Cardiac muscle cell (in vitro differentiated cells and primary cell): ENCODE measurements around the gene SNAP47. TPM values are rescaled to one million over a fixed set of nuclear protein-coding genes. Genes with fewer than 3 reads are reported as not detected.

Experiments
- DNase-seq, 2 donors: peaks; one replicate each; pipeline versions ENCODE4 v3.0.0 to v3.0.0-alpha.2; 2010 to 2017; ENCODE audit warnings: low read depth in 1 of 2, low spot score in 1 of 2
- H3K27ac ChIP-seq: fragments of 200-600 bp; sonication (generic); 2 replicates; pipeline ENCODE4 v1.5.1; 2016
- H3K27me3 ChIP-seq: fragments of 200-600 bp; sonication (generic); 2 replicates; pipeline ENCODE4 v1.6.0; 2016; ENCODE audit warnings: control low read depth
- H3K36me3 ChIP-seq: fragments of 200-600 bp; sonication (generic); 2 replicates; pipeline ENCODE4 v1.5.1; 2016; ENCODE audit warnings: control low read depth
- H3K4me1 ChIP-seq: fragments of 200-600 bp; sonication (generic); 2 replicates; pipeline ENCODE4 v1.8.1; 2017; ENCODE audit warnings: low read depth, mild to moderate bottlenecking, mixed run types
- H3K4me3 ChIP-seq: fragments of 200-600 bp; sonication (generic); 2 replicates; pipeline ENCODE4 v1.5.1; 2016; ENCODE audit warnings: mild to moderate bottlenecking
- H3K9me3 ChIP-seq: fragments of 200-600 bp; sonication (generic); 2 replicates; pipeline ENCODE4 v1.5.1; 2017; ENCODE audit warnings: low read depth, mild to moderate bottlenecking, control low read depth
- polyA plus RNA-seq: library from polyadenylated mRNA; unstranded; fragments of >200 nt; fragmentation: Nextera tagmentation; extraction: Ambion mirVana; gene quantifications from 2 replicates; pipeline ENCODE4 v1.2.1, GENCODE V29; 2016
- total RNA-seq: library from RNA; depleted of rRNA; stranded (reverse); fragments of >200 nt; gene quantifications from 2 replicates; pipeline ENCODE4 v1.2.3, GENCODE V29; 2016
- TF ChIP-seq, protein P1 (sequence below): IDR thresholded peaks from 2 replicates; pipeline ENCODE4 v1.5.1; 2012; ENCODE audit warnings: low read depth, mild to moderate bottlenecking, low read length

Gene SNAP47
- total and polyA plus RNA-seq, 2 experiments from 2014 or later = 43.7 to 57.4 TPM

DNA sequence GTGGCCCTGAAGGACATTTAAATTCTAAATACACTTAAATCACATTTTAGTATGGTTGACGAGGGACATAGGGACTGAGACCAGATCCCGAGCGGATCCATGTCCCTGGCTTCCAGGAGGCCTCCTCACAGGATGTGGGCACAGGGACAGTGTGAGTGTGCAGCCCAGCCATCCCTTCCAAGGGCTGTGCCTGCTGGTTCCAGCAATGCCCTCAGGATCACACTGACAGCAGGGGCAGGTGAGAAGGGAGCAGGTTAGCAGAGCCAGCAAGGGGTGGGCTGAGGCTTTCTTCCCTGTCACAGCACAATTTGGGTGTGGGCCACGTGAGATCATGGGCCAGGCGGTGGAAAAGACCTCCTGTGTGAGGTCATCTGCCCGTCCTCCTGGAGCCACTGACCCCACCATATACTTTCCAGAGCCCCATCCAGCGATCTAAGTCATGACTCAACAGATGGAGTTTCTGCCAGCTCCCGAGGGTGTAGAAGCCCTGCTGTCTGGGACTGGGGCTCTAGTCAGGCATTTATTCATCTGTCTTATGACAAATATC, 43.2 kb downstream of the SNAP47 start:
- TF ChIP-seq, protein P1, sequence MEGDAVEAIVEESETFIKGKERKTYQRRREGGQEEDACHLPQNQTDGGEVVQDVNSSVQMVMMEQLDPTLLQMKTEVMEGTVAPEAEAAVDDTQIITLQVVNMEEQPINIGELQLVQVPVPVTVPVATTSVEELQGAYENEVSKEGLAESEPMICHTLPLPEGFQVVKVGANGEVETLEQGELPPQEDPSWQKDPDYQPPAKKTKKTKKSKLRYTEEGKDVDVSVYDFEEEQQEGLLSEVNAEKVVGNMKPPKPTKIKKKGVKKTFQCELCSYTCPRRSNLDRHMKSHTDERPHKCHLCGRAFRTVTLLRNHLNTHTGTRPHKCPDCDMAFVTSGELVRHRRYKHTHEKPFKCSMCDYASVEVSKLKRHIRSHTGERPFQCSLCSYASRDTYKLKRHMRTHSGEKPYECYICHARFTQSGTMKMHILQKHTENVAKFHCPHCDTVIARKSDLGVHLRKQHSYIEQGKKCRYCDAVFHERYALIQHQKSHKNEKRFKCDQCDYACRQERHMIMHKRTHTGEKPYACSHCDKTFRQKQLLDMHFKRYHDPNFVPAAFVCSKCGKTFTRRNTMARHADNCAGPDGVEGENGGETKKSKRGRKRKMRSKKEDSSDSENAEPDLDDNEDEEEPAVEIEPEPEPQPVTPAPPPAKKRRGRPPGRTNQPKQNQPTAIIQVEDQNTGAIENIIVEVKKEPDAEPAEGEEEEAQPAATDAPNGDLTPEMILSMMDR = no peak
- H3K4me1 ChIP-seq = no peaks in the 10 kb centered on the region
- no peak for DNase-seq
- no peaks in the 10 kb centered on the region for H3K9me3 ChIP-seq
- H3K27me3 ChIP-seq = no peaks in the 10 kb centered on the region
- H3K27ac ChIP-seq = no peak overlapping the region
- H3K4me3 ChIP-seq = no peak overlapping the region
- H3K36me3 ChIP-seq = no peaks in the 10 kb centered on the region

DNA sequence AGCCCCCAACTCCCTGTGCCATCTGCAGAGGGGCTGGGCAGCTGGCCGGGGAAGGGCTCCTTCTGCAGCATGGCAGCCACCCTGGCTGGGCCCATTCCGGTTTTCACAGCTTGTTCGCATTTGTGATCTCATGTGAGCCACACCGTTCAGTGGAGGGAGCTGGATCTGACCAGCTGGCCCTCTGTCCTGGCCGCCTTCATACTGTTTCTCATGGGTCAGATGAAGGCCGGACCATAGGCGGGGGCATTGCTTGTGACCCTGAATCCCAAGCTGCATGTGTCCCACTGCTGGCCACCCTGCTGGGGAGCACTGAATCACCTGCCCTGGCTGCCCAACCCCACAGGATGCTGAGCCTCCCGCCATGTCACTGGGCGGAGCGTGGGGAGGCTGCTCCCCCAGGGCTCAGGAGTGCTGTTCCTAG, 43.8 kb downstream of the SNAP47 start:
- Histone ChIP-seq H3K36me3 (no peaks in the 10 kb centered on the region), H3K9me3 (no peaks in the 10 kb centered on the region), H3K27ac (no peak overlapping the region), H3K4me1 (no peaks in the 10 kb centered on the region), H3K4me3 (no peak overlapping the region), H3K27me3 (no peaks in the 10 kb centered on the region)
- TF ChIP-seq, protein P1 = no peak
- DNase-seq = no peak

DNA sequence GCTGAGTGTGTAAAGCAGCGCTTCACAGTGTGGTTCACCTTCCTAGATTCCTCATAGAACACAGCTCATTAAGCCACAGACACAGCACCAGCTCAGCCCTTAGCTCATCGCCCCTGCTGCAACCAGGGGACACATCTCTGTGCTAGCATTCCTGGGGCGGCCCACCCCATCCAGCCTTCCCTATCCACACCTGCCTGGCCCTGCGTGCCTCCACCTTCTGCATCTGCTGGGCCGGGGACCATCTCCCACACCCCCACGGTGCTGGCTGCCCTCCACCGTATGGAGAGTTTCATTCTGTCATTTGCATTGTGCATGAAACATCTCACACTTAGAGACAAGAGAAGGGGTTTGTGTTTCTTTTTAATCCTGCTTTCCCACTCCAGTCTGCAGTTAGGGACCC, 44.5 kb downstream of the SNAP47 start:
- DNase-seq = no peak
- no peak overlapping the region for H3K27ac ChIP-seq
- TF ChIP-seq, protein P1 = no peak
- no peak overlapping the region for H3K4me3 ChIP-seq
- H3K27me3 ChIP-seq = no peaks in the 10 kb centered on the region
- H3K4me1 ChIP-seq = no peaks in the 10 kb centered on the region
- H3K9me3 ChIP-seq = no peaks in the 10 kb centered on the region
- H3K36me3 ChIP-seq = no peaks in the 10 kb centered on the region

DNA sequence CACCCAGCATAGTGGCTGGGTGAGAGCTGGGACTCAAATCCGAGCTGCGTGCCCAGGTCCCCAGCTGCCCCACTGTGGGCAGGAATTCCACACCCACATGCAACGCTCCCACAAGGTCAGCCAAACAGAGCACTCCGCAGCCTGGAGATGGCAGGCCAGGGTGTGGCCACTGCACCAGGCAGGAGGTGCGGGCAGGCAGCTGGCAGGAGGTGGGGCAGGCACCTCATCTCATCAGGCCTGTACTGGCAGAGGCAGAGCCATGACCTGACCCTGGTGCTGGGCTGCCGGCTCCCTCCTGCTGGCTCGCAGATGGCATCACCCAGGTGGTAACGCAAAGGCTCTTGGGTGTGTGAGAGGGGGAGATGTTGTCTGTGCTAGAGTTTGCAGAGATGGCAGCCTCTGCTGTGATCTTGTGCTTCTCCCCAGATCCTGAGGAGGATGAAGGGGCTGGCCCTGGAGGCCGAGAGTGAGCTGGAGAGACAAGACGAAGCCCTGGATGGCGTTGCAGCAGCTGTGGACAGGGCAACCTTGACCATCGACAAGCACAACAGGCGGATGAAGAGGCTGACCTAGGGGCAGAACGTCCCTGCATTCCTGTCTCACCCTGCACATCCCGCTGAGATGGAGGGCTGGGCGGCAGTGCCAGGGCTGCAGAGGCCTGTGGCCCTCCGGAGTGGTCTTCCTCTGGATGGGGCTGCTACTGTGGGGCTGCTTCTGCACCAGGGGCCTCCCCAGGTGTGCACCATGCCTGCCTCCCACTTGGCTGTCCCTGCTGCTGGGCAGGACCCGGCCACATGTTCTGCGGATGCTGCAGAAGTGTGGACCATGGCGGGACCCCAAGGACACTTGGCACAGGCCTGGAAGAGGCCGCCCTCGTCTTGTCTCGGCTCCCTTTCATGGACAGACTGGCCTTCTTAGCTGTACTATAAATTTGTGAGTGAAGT, 45.1 kb downstream of the SNAP47 start:
- no peak for DNase-seq
- no peak overlapping the region for H3K4me3 ChIP-seq
- no peaks in the 10 kb centered on the region for H3K9me3 ChIP-seq
- no peak overlapping the region for H3K27ac ChIP-seq
- TF ChIP-seq, protein P1 = no peak
- H3K4me1 ChIP-seq = no peaks in the 10 kb centered on the region
- no peaks in the 10 kb centered on the region for H3K36me3 ChIP-seq
- no peaks in the 10 kb centered on the region for H3K27me3 ChIP-seq

DNA sequence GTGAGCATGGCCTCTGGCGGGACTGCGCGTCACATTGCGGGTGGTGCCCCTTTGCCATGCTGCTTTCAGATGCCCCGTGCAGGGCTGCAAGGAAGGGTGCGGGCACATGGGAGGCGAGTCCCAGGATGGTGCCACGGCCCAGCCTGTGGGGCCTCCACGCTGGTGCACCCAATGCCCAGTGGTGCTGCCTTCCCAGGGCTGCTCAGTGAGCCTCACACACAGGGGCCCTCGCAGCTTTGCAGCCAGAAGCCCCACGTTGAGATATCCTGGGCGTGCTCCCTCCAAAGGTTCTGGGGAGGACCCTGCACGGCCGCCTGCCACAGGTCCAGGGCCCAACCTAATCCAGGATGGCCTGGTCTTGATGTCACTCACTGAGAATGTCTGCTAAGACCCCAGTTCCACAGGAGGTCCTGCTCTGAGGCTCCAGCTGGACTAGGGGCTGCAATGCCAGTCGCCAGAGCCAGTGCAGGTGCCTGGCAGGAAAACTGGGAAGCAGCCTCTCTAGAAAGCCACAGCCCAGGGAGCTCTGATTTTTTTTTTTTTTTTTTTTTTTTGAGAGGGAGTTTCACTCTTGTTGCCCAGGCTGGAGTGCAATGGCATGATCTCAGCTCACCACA, 46.2 kb downstream of the SNAP47 start:
- Histone ChIP-seq H3K36me3 (no peaks in the 10 kb centered on the region), H3K9me3 (no peaks in the 10 kb centered on the region), H3K4me3 (no peak overlapping the region), H3K4me1 (no peaks in the 10 kb centered on the region), H3K27me3 (peaks cover 9% of the 10 kb centered on the region), H3K27ac (no peak overlapping the region)
- TF ChIP-seq, protein P1 = no peak
- no peak for DNase-seq
